SK-N-SH (cell line): ENCODE data around the gene DDX21. TPM values are rescaled to one million over a fixed set of nuclear protein-coding genes. Genes with fewer than 3 reads are reported as not detected.
"Not testable (repeated sequence)": the region's sequence is repeated elsewhere in the genome, so short reads cannot be mapped to it uniquely, and the experiment has no call there.

Source experiments
- CTCF ChIA-PET: fragments of 300-600, 350-600 bp; formaldehyde crosslinking; extraction: SDS; loops from one replicate; lab custom pipeline; 2021; lab: Yijun Ruan, JAX
- POLR2A ChIA-PET: fragments of 350-600 bp; sonication (Branson Sonifier 250); formaldehyde crosslinking; extraction: SDS; loops from one replicate; lab custom pipeline; 2020; ENCODE audit warnings: antibody characterized with exemption, inconsistent platforms; lab: Yijun Ruan, JAX
- DNase-seq: peaks from one replicate; pipeline ENCODE4 v3.0.0; 2012
- H2AFZ ChIP-seq: fragments of 200-600 bp; sonication (generic); 2 replicates; pipeline ENCODE4 v1.8.1; 2016; ENCODE audit warnings: antibody characterized with exemption, mild to moderate bottlenecking, low read depth
- H3F3A ChIP-seq: fragments of 200-600 bp; sonication (generic); replicated peaks from 2 replicates; pipeline ENCODE3; 2016; ENCODE audit warnings: antibody characterized with exemption, mild to moderate bottlenecking; ENCODE audit not compliant: insufficient read depth
- H3K27ac ChIP-seq, 2 experiments: fragments of 200-500 bp in 1 of 2; fragments of 200-600 bp in 1 of 2; sonication (Bioruptor generic) in 1 of 2; sonication (generic), shearing (Covaris generic) in 1 of 2; 2 replicates each; pipeline versions ENCODE4 v1.5.1 to v1.6.1; 2014 to 2016; ENCODE audit warnings: low read depth in 2 of 2, inconsistent platforms in 1 of 2, low read length in 1 of 2, mild to moderate bottlenecking in 1 of 2, mixed read lengths in 1 of 2
- H3K27me3 ChIP-seq: fragments of 200-600 bp; sonication (generic), shearing (Covaris generic); 2 replicates; pipeline ENCODE4 v1.6.1; 2016; ENCODE audit warnings: mixed run types; ENCODE audit not compliant: insufficient read depth
- H3K36me3 ChIP-seq, 2 experiments: fragments of 200-500 bp in 1 of 2; fragments of 200-600 bp in 1 of 2; sonication (Bioruptor generic) in 1 of 2; sonication (generic) in 1 of 2; replicated peaks in 1 of 2; 2 replicates each; pipeline versions ENCODE3 to v1.5.1; 2014 to 2016; ENCODE audit warnings: low read length in 1 of 2, mild to moderate bottlenecking in 1 of 2; ENCODE audit not compliant: insufficient read depth in 2 of 2, control insufficient read depth in 1 of 2
- H3K4me1 ChIP-seq, 2 experiments: fragments of 200-500 bp in 1 of 2; fragments of 200-600 bp in 1 of 2; sonication (Bioruptor generic) in 1 of 2; sonication (generic), shearing (Covaris generic) in 1 of 2; 2 replicates each; pipeline versions ENCODE4 v1.5.1 to v1.6.1; 2014 to 2016; ENCODE audit warnings: low read depth in 1 of 2, low read length in 1 of 2, mixed run types in 1 of 2; ENCODE audit not compliant: insufficient read depth in 2 of 2, control insufficient read depth in 1 of 2
- H3K4me2 ChIP-seq: fragments of 200-600 bp; sonication (generic), shearing (Covaris generic); 2 replicates; pipeline ENCODE4 v1.6.1; 2017; ENCODE audit warnings: mixed run types
- H3K4me3 ChIP-seq, 2 experiments: fragments of 200-500 bp in 1 of 2; fragments of 200-600 bp in 1 of 2; sonication (Bioruptor generic) in 1 of 2; sonication (generic), shearing (Covaris generic) in 1 of 2; 2 replicates each; pipeline versions ENCODE4 v1.5.1 to v1.8.1; 2014 to 2016; ENCODE audit warnings: low read depth in 2 of 2, inconsistent platforms in 1 of 2, low read length in 1 of 2, mild to moderate bottlenecking in 1 of 2, mixed read lengths in 1 of 2, moderate library complexity in 1 of 2
- H3K79me2 ChIP-seq: fragments of 200-600 bp; sonication (generic); 2 replicates; pipeline ENCODE4 v1.8.1; 2017; ENCODE audit warnings: mild to moderate bottlenecking; ENCODE audit not compliant: insufficient read depth
- H3K9ac ChIP-seq: fragments of 200-600 bp; sonication (generic); 2 replicates; pipeline ENCODE4 v1.6.1; 2017; ENCODE audit warnings: mixed run types
- H3K9me2 ChIP-seq: fragments of 200-600 bp; sonication (generic); 2 replicates; pipeline ENCODE4 v1.6.1; 2017; ENCODE audit warnings: mixed run types
- H3K9me3 ChIP-seq: fragments of 200-600 bp; sonication (generic); 2 replicates; pipeline ENCODE4 v1.6.1; 2017; ENCODE audit warnings: mixed run types, mild to moderate bottlenecking, moderate library complexity
- H4K20me1 ChIP-seq: fragments of 200-600 bp; sonication (generic); 2 replicates; pipeline ENCODE4 v1.6.1; 2017; ENCODE audit warnings: mild to moderate bottlenecking, mixed run types; ENCODE audit not compliant: insufficient read depth
- ELF1 ChIP-seq: IDR thresholded peaks from 2 replicates; pipeline ENCODE4 v1.4.0; 2012
- FOSL2 ChIP-seq: IDR thresholded peaks from 2 replicates; pipeline ENCODE4 v1.4.0; 2012; ENCODE audit warnings: low read depth, mild to moderate bottlenecking, moderate library complexity, borderline replicate concordance
- FOXJ3 ChIP-seq: sonication (generic); formaldehyde crosslinking; IDR thresholded peaks from 2 replicates; pipeline ENCODE4 v1.5.1; 2020; ENCODE audit warnings: mild to moderate bottlenecking, missing genetic modification reagents
- FOXM1 ChIP-seq: IDR thresholded peaks from 2 replicates; pipeline ENCODE4 v1.4.0; 2012; ENCODE audit warnings: low read depth, mild to moderate bottlenecking
- MAX ChIP-seq: IDR thresholded peaks from 2 replicates; pipeline ENCODE4 v1.4.0; 2012; ENCODE audit warnings: low read depth
- MEF2A ChIP-seq: IDR thresholded peaks from 2 replicates; pipeline ENCODE4 v1.4.0; 2012; ENCODE audit warnings: low read depth, borderline replicate concordance
- NFIC ChIP-seq: IDR thresholded peaks from 2 replicates; pipeline ENCODE4 v1.4.0; 2012; ENCODE audit warnings: borderline replicate concordance
- PBX3 ChIP-seq: IDR thresholded peaks from 2 replicates; pipeline ENCODE4; 2012
- POLR2AphosphoS5 ChIP-seq: IDR thresholded peaks from 2 replicates; pipeline ENCODE4 v1.6.1; 2012; ENCODE audit warnings: low read depth, low read length
- RFX5 ChIP-seq: IDR thresholded peaks from 2 replicates; pipeline ENCODE4 v1.6.1; 2012; ENCODE audit warnings: mild to moderate bottlenecking, improper control_type of control experiment, low read length
- RXRA ChIP-seq: IDR thresholded peaks from 2 replicates; pipeline ENCODE4 v1.4.0; 2012; ENCODE audit warnings: low read depth, mild to moderate bottlenecking, borderline replicate concordance
- SIN3A ChIP-seq: IDR thresholded peaks from 2 replicates; pipeline ENCODE4 v1.6.1; 2012; ENCODE audit warnings: low read depth, mild to moderate bottlenecking, low read length, moderate library complexity, borderline replicate concordance
- SMC3 ChIP-seq: IDR thresholded peaks from 2 replicates; pipeline ENCODE4 v1.6.1; 2012; ENCODE audit warnings: low read depth, low read length, improper control_type of control experiment
- TEAD4 ChIP-seq: IDR thresholded peaks from 2 replicates; pipeline ENCODE4 v1.4.0; 2012; ENCODE audit warnings: mild to moderate bottlenecking, borderline replicate concordance; ENCODE audit not compliant: insufficient read depth
- YY1 ChIP-seq: IDR thresholded peaks from 2 replicates; pipeline ENCODE4 v1.4.0; 2012; ENCODE audit warnings: low read depth, mild to moderate bottlenecking
- WGBS: methylation state at CpG from one replicate; pipeline ENCODE4 v1.1.6; 2017; ENCODE audit warnings: low lambda C conversion rate; 5-methylcytosine and 5-hydroxymethylcytosine counted together
- polyA plus RNA-seq, 3 experiments: library from polyadenylated mRNA; depleted of rRNA; stranded (reverse); fragments of >200 nt; gene quantifications; 2 replicates each; pipeline ENCODE4 v1.2.3, GENCODE V29; 2012

Gene DDX21
- polyA plus RNA-seq, 1 of the 3 experiments (the other 2 are of a cell fraction): 40.1 TPM

GRCh38 chr10:68938117-68938516 lies 17.9 kb upstream of the DDX21 start:
- Histone ChIP-seq H3K27ac (no peak overlapping the region), H3K9ac (no peak overlapping the region), H2AFZ (no peak overlapping the region), H3K36me3 (peaks cover 47 to 53% of the 10 kb centered on the region in 2 experiments), H3K79me2 (peaks cover 5% of the 10 kb centered on the region; the same call in 1 of the 2 replicates), H3K27me3 (no peaks in the 10 kb centered on the region), H3K4me3 (no peak overlapping the region), H3K4me2 (no peak overlapping the region), H3K9me3 (no peaks in the 10 kb centered on the region), H3K4me1 (no peaks in the 10 kb centered on the region), H3K9me2 (no peaks in the 10 kb centered on the region), H4K20me1 (no peaks in the 10 kb centered on the region), H3F3A (peaks cover 20% of the 10 kb centered on the region)
- TF ChIP-seq FOXM1 (no peak), NFIC (peak; percentile 9; the same call in 1 of the 2 replicates)
- POLR2A ChIA-PET: interaction anchor here (0.6 kb wide), 1 partner anchor 11 kb away, joined by 3 read pairs; no protein-coding TSS in a partner anchor
- no peak for DNase-seq
- 98% methylated on average over 2 of the region's 2 CpGs for WGBS
- CTCF ChIA-PET: no interaction called here

- ChIA-PET POLR2A (no interaction called here), CTCF (no interaction called here)
- TF ChIP-seq YY1: no peak
- TF ChIP-seq ELF1: no peak
- TF ChIP-seq POLR2AphosphoS5: no peak
- TF ChIP-seq SMC3: no peak
- TF ChIP-seq FOSL2: no peak
- TF ChIP-seq TEAD4: no peak
- TF ChIP-seq NFIC: no peak
- no peak for TF ChIP-seq PBX3
- TF ChIP-seq FOXJ3 (CRISPR knock-in tag): no peak
- no peak for TF ChIP-seq MAX
- no peak for TF ChIP-seq RFX5
- TF ChIP-seq RXRA: no peak
- TF ChIP-seq SIN3A: no peak
- TF ChIP-seq MEF2A: no peak
- H3K9me3 ChIP-seq: no peaks in the 10 kb centered on the region
- peaks cover 24% of the 10 kb centered on the region for H3F3A ChIP-seq
- no peaks in the 10 kb centered on the region for H3K9me2 ChIP-seq
- H3K4me1 ChIP-seq: no peaks in the 10 kb centered on the region
- no peak overlapping the region for H3K27ac ChIP-seq
- H3K4me2 ChIP-seq: no peak overlapping the region
- no peak overlapping the region for H2AFZ ChIP-seq
- peaks cover 53% of the 10 kb centered on the region in 2 experiments for H3K36me3 ChIP-seq
- no peaks in the 10 kb centered on the region for H3K27me3 ChIP-seq
- no peak for DNase-seq
- no peak overlapping the region for H3K9ac ChIP-seq
- 96% methylated on average over 2 of the region's 2 CpGs for WGBS
- peaks cover 5% of the 10 kb centered on the region; the same call in 1 of the 2 replicates for H3K79me2 ChIP-seq
- no peaks in the 10 kb centered on the region for H4K20me1 ChIP-seq
- H3K4me3 ChIP-seq: no peak overlapping the region
Measured at GRCh38 chr10:68938884-68939283, 17.1 kb upstream of the DDX21 start.

- H2AFZ ChIP-seq, H3K4me2 ChIP-seq, H4K20me1 ChIP-seq, H3K4me1 ChIP-seq, H3K9me2 ChIP-seq, H3K9ac ChIP-seq, H3K9me3 ChIP-seq, H3K79me2 ChIP-seq, H3K4me3 ChIP-seq, H3K27me3 ChIP-seq, H3K27ac ChIP-seq, DNase-seq: not testable (repeated sequence)
- ChIA-PET CTCF (interaction anchor here (1.8 kb wide), 1 partner anchor 15 kb away, joined by 7 read pairs; the partner anchor contains the start of gene DDX21), POLR2A (interaction anchor here (1.0 kb wide), 1 partner anchor 15 kb away, joined by 4 read pairs; the partner anchor contains the start of gene DDX21)
- Histone ChIP-seq H3F3A (peaks cover 20% of the 10 kb centered on the region), H3K36me3 (peaks cover 54% of the 10 kb centered on the region in 2 experiments)
Measured at GRCh38 chr10:68940917-68941316, 15.1 kb upstream of the DDX21 start.
